Activated gamma-delta T cell treated with Interleukin-2 at 50 U/mL for 16 hours (primary cell): ENCODE data around the gene SLC35D1.
"Not testable (repeated sequence)": the region's sequence is repeated elsewhere in the genome, so short reads cannot be mapped to it uniquely, and the experiment has no call there.

Experiments used
- DNase-seq: peaks from one replicate; pipeline ENCODE4 v3.0.0-alpha.2; 2020

The SLC35D1 gene

GRCh38 chr1:66982561-66983260 lies 71.2 kb downstream of the SLC35D1 start:
- no peak for DNase-seq

- DNase-seq = peak; percentile 31
These were observed 72.3 kb downstream of the SLC35D1 start for GRCh38 chr1:66981679-66982078.

- no peak for DNase-seq
These were observed 73.1 kb downstream of the SLC35D1 start for GRCh38 chr1:66980745-66981367.

GRCh38 chr1:66979621-66980020 lies 74.3 kb downstream of the SLC35D1 start:
- not testable (repeated sequence) for DNase-seq

- DNase-seq = no peak
These were observed 75.7 kb downstream of the SLC35D1 start for GRCh38 chr1:66978201-66978600.

GRCh38 chr1:66968574-66968973 lies 85.4 kb downstream of the SLC35D1 start:
- DNase-seq = no peak

GRCh38 chr1:66966188-66966873 lies 87.6 kb downstream of the SLC35D1 start:
- not testable (repeated sequence) for DNase-seq

GRCh38 chr1:66957938-66958337 lies 96.0 kb downstream of the SLC35D1 start:
- no peak for DNase-seq

GRCh38 chr1:66954208-66954607 lies 99.7 kb downstream of the SLC35D1 start:
- DNase-seq = no peak

- no peak for DNase-seq
These were observed 102.4 kb downstream of the SLC35D1 start for GRCh38 chr1:66951513-66951912.
